DND-41 (cell line): ENCODE results near the gene ENTPD6.

Source experiments
- ATAC-seq: fragments of 200-7000 bp; cut with Tn5 transposase; 3 replicates; pipeline ENCODE4 v1.9.1; 2021; ENCODE audit warnings: low read depth; ENCODE audit not compliant: insufficient read depth
- DNase-seq: peaks from one replicate; pipeline ENCODE4 v3.0.0-alpha.2; 2020
- H2AFZ ChIP-seq: 2 replicates; pipeline ENCODE4 v1.6.0; 2012; ENCODE audit warnings: low read depth, low read length
- H3K27ac ChIP-seq: 2 replicates; pipeline ENCODE4 v1.5.1; 2012; ENCODE audit warnings: low read length, inconsistent platforms
- H3K27me3 ChIP-seq: fragments of 200-600 bp; sonication (generic); 2 replicates; pipeline ENCODE4 v1.6.0; 2012; ENCODE audit warnings: low read length, mild to moderate bottlenecking, inconsistent platforms; ENCODE audit not compliant: insufficient read depth, poor library complexity
- H3K36me3 ChIP-seq: 2 replicates; pipeline ENCODE4 v1.5.1; 2012; ENCODE audit warnings: low read length, inconsistent platforms; ENCODE audit not compliant: insufficient read depth
- H3K4me1 ChIP-seq: 2 replicates; pipeline ENCODE4 v1.5.1; 2012; ENCODE audit warnings: mild to moderate bottlenecking, low read length; ENCODE audit not compliant: insufficient read depth
- H3K4me2 ChIP-seq: 2 replicates; pipeline ENCODE4 v1.6.0; 2012; ENCODE audit warnings: mild to moderate bottlenecking, moderate library complexity, low read length, inconsistent platforms; ENCODE audit not compliant: insufficient read depth
- H3K4me3 ChIP-seq, 2 experiments: fragments of 200-600 bp in 1 of 2; shearing (Covaris generic) in 1 of 2; 2 replicates each; pipeline ENCODE4 v1.5.1; 2012 to 2016; ENCODE audit warnings: inconsistent platforms in 2 of 2, low read length in 2 of 2, mild to moderate bottlenecking in 2 of 2, low read depth in 1 of 2, moderate library complexity in 1 of 2
- H3K79me2 ChIP-seq: 2 replicates; pipeline ENCODE4 v1.6.0; 2012; ENCODE audit warnings: low read length, inconsistent platforms; ENCODE audit not compliant: insufficient read depth
- H3K9ac ChIP-seq: 2 replicates; pipeline ENCODE4 v1.6.0; 2012; ENCODE audit warnings: low read depth, mild to moderate bottlenecking, inconsistent platforms, low read length, moderate library complexity
- H3K9me3 ChIP-seq: 2 replicates; pipeline ENCODE4 v1.5.1; 2012; ENCODE audit warnings: low read length, moderate library complexity, mild to moderate bottlenecking, inconsistent platforms; ENCODE audit not compliant: insufficient read depth, severe bottlenecking
- H4K20me1 ChIP-seq: 2 replicates; pipeline ENCODE4 v1.6.0; 2012; ENCODE audit warnings: low read length; ENCODE audit not compliant: insufficient read depth
- EZH2 ChIP-seq: IDR thresholded peaks from 3 replicates; pipeline ENCODE4 v1.6.1; 2012; ENCODE audit warnings: borderline replicate concordance, low read depth, mild to moderate bottlenecking, moderate library complexity, low read length, inconsistent platforms; ENCODE audit not compliant: severe bottlenecking
- TF ChIP-seq, protein P1 (sequence below): IDR thresholded peaks from 2 replicates; pipeline ENCODE4 v1.5.1; 2012; ENCODE audit warnings: borderline replicate concordance, low read length, moderate library complexity, mild to moderate bottlenecking; ENCODE audit not compliant: poor library complexity, severe bottlenecking; ENCODE audit errors: extremely low read depth

ENTPD6 gene

DNA sequence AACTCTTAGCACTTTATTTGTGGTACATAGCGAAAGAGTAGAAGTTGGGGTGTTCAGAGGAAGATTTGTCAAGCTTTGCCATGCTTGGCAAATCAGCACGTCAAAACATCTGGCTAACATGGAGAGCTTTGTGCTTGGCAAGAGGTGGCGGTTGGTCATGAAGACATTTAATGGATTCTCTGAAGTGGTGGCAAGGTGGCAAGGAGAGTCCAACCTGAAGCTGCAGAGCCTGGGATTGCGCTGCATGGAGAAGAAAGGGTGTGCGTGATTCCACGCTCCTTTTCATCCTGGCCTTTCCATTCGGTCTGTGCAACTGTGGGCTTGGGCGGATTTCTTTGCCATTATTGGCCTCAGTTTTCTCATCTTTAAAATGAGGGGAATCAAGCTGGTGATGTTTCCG is 55.5 kb downstream of the ENTPD6 start:
- peaks cover 74% of the 10 kb centered on the region for H3K79me2 ChIP-seq
- peaks cover 39% of the 10 kb centered on the region for H3K36me3 ChIP-seq
- H3K9ac ChIP-seq, result peak overlapping the region; percentile 1; the same call in 1 of the 2 replicates
- peaks cover 40% of the 10 kb centered on the region for H4K20me1 ChIP-seq
- H3K4me1 ChIP-seq, result peaks cover 48% of the 10 kb centered on the region
- peaks cover 10% of the 10 kb centered on the region for H3K27me3 ChIP-seq
- H3K27ac ChIP-seq, result no peak overlapping the region
- DNase-seq, result no peak
- no peak overlapping the region for H2AFZ ChIP-seq
- no peaks in the 10 kb centered on the region for H3K9me3 ChIP-seq
- TF ChIP-seq EZH2, result no peak
- TF ChIP-seq, protein P1, sequence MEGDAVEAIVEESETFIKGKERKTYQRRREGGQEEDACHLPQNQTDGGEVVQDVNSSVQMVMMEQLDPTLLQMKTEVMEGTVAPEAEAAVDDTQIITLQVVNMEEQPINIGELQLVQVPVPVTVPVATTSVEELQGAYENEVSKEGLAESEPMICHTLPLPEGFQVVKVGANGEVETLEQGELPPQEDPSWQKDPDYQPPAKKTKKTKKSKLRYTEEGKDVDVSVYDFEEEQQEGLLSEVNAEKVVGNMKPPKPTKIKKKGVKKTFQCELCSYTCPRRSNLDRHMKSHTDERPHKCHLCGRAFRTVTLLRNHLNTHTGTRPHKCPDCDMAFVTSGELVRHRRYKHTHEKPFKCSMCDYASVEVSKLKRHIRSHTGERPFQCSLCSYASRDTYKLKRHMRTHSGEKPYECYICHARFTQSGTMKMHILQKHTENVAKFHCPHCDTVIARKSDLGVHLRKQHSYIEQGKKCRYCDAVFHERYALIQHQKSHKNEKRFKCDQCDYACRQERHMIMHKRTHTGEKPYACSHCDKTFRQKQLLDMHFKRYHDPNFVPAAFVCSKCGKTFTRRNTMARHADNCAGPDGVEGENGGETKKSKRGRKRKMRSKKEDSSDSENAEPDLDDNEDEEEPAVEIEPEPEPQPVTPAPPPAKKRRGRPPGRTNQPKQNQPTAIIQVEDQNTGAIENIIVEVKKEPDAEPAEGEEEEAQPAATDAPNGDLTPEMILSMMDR, result no peak
- H3K4me3 ChIP-seq, result 0 out of 4 replicates have a peak overlapping the region, but pooled peaks of 1 of the 2 experiments have one; percentile 13
- H3K4me2 ChIP-seq, result peak overlapping the region; percentile 99; the same call in 1 of the 2 replicates
- ATAC-seq, result no peak

DNA sequence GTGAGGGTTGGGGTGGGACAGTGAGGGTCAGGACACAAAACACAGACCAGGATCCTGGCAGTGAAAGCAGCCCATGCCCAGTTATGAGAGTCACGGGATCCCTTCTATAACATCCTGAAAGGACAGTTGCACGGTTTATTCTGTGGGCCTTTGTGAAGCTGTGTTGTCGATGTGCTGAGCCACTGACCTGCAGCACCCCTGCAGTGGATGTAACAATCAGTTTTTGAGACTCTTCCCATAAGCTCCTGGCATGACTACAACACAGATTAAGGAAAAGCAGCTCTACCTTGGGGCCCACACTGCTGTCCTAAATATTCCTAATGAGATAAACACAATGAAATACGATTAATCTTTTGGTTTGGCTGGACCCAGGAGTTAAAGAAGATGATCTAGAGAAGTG is 56.0 kb downstream of the ENTPD6 start:
- no peak for ATAC-seq
- H3K79me2 ChIP-seq, result peaks cover 79% of the 10 kb centered on the region

DNA sequence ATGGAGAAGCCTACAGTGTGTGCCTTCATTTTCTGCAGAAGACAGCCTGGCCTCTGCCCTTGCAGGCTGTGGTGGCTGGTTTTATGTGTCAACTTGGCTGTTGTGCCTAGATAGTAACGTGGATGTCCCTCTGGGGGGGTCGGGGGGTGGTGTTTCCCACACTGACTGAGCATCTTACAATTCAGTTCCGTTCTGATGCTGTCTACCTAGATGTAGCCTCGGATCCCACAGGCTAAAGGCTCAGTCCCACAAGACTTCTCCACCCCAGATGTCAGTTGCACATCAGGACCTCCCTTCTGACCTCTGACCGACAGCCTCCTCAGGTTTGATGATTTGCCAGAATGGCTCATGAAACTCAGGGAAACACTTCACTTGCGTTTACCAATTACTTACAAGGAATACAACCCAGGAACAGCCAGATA is 56.7 kb downstream of the ENTPD6 start:
- Histone ChIP-seq H2AFZ (no peak overlapping the region), H3K36me3 (peaks cover 46% of the 10 kb centered on the region), H3K9me3 (no peaks in the 10 kb centered on the region), H3K9ac (no peak overlapping the region), H3K79me2 (peaks cover 85% of the 10 kb centered on the region), H3K4me3 (no peak overlapping the region), H3K4me2 (peak overlapping the region; percentile 15; the same call in 1 of the 2 replicates), H3K27ac (peak overlapping the region; percentile 34; the same call in 1 of the 2 replicates), H3K4me1 (peaks cover 41% of the 10 kb centered on the region), H3K27me3 (peaks cover 5% of the 10 kb centered on the region), H4K20me1 (peaks cover 49% of the 10 kb centered on the region)
- ATAC-seq (no peak), DNase-seq (no peak)
- TF ChIP-seq, protein P1, result no peak
- no peak for TF ChIP-seq EZH2

More for the DNA sequence above, 56.0 kb downstream of the ENTPD6 start:
- TF ChIP-seq EZH2, result no peak
- TF ChIP-seq, protein P1, result no peak
- Histone ChIP-seq H3K4me2 (peak overlapping the region; percentile 99; the same call in 1 of the 2 replicates), H3K27me3 (peaks cover 10% of the 10 kb centered on the region), H3K4me1 (peaks cover 48% of the 10 kb centered on the region), H2AFZ (no peak overlapping the region), H3K4me3 (no peak overlapping the region), H3K36me3 (peaks cover 40% of the 10 kb centered on the region), H3K9me3 (no peaks in the 10 kb centered on the region), H3K9ac (no peak overlapping the region), H3K27ac (no peak overlapping the region), H4K20me1 (peaks cover 42% of the 10 kb centered on the region)
- no peak for DNase-seq
